Brain microvascular endothelial cell (primary cell): Measurements from ENCODE around the gene TRIM7.
A peak's percentile ranks its signal among the peaks of the same experiment; 100 is the strongest.
"Not testable (repeated sequence)": the region's sequence is repeated elsewhere in the genome, so short reads cannot be mapped to it uniquely, and the experiment has no call there.

Experiments used
- DNase-seq: peaks from one replicate; pipeline ENCODE4 v3.0.0-alpha.2; 2020
- H3K27ac ChIP-seq: fragments of 250-450 bp; sonication (Bioruptor Pico); 2 replicates; pipeline ENCODE4 v1.5.1; 2020; ENCODE audit warnings: mild to moderate bottlenecking, moderate library complexity
- H3K27me3 ChIP-seq: fragments of 250-450 bp; sonication (Bioruptor Pico); replicated peaks from 2 replicates; pipeline ENCODE4 v1.5.1; 2020; ENCODE audit warnings: mild to moderate bottlenecking
- H3K36me3 ChIP-seq: fragments of 250-450 bp; sonication (Bioruptor Pico); replicated peaks from 2 replicates; pipeline ENCODE4 v1.5.1; 2020; ENCODE audit warnings: mild to moderate bottlenecking
- H3K4me3 ChIP-seq: 2 replicates; pipeline ENCODE4 v1.5.1; 2011; ENCODE audit warnings: low read depth, mild to moderate bottlenecking, control low read depth, low read length, moderate library complexity
- in situ Hi-C: cut with HindIII; loops from 2 replicates; pipeline ENCODE4 v1.10.0; 2017; ENCODE audit warnings: low sequenced_read_pairs, low pct_ligation_motif_present
- TF ChIP-seq, protein P1 (sequence below): IDR thresholded peaks from 2 replicates; pipeline ENCODE4 v1.5.1; 2011; ENCODE audit warnings: low read depth, mild to moderate bottlenecking, moderate library complexity, low read length, control low read depth, inconsistent platforms; ENCODE audit errors: missing control alignments

TRIM7 gene

GRCh38 chr5:181211208-181211607, 6.2 kb upstream of the TRIM7 start:
- TF ChIP-seq, protein P1, sequence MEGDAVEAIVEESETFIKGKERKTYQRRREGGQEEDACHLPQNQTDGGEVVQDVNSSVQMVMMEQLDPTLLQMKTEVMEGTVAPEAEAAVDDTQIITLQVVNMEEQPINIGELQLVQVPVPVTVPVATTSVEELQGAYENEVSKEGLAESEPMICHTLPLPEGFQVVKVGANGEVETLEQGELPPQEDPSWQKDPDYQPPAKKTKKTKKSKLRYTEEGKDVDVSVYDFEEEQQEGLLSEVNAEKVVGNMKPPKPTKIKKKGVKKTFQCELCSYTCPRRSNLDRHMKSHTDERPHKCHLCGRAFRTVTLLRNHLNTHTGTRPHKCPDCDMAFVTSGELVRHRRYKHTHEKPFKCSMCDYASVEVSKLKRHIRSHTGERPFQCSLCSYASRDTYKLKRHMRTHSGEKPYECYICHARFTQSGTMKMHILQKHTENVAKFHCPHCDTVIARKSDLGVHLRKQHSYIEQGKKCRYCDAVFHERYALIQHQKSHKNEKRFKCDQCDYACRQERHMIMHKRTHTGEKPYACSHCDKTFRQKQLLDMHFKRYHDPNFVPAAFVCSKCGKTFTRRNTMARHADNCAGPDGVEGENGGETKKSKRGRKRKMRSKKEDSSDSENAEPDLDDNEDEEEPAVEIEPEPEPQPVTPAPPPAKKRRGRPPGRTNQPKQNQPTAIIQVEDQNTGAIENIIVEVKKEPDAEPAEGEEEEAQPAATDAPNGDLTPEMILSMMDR: no peak
- H3K36me3 ChIP-seq: no peaks in the 10 kb centered on the region
- no peak overlapping the region for H3K27ac ChIP-seq
- no peaks in the 10 kb centered on the region for H3K27me3 ChIP-seq
- no peak overlapping the region for H3K4me3 ChIP-seq
- DNase-seq: no peak
- in situ Hi-C loops: no loop called here

- H3K27ac ChIP-seq, H3K4me3 ChIP-seq, H3K27me3 ChIP-seq, H3K36me3 ChIP-seq, in situ Hi-C loops, DNase-seq: not testable (repeated sequence)
These were observed 5.7 kb upstream of the TRIM7 start for GRCh38 chr5:181210698-181211097.

GRCh38 chr5:181210148-181210547, 5.2 kb upstream of the TRIM7 start:
- H3K36me3 ChIP-seq, H3K27me3 ChIP-seq, DNase-seq, H3K27ac ChIP-seq, in situ Hi-C loops, H3K4me3 ChIP-seq: not testable (repeated sequence)

GRCh38 chr5:181209006-181209405, 4.0 kb upstream of the TRIM7 start:
- H3K4me3 ChIP-seq, H3K36me3 ChIP-seq, in situ Hi-C loops, H3K27ac ChIP-seq, H3K27me3 ChIP-seq, DNase-seq: not testable (repeated sequence)

GRCh38 chr5:181207960-181208253, 2.9 kb upstream of the TRIM7 start:
- Histone ChIP-seq H3K27me3 (no peaks in the 10 kb centered on the region), H3K27ac (no peak overlapping the region), H3K4me3 (no peak overlapping the region), H3K36me3 (no peaks in the 10 kb centered on the region)
- TF ChIP-seq, protein P1: no peak
- in situ Hi-C loops: no loop called here
- DNase-seq: no peak

GRCh38 chr5:181207214-181207959, 2.4 kb upstream of the TRIM7 start:
- H3K27me3 ChIP-seq: no peaks in the 10 kb centered on the region
- peak overlapping the region; percentile 68 for H3K27ac ChIP-seq
- in situ Hi-C loops: no loop called here
- peak overlapping the region; percentile 69 for H3K4me3 ChIP-seq
- peak; percentile 95 for DNase-seq
- H3K36me3 ChIP-seq: no peaks in the 10 kb centered on the region
- TF ChIP-seq, protein P1: no peak

DNA sequence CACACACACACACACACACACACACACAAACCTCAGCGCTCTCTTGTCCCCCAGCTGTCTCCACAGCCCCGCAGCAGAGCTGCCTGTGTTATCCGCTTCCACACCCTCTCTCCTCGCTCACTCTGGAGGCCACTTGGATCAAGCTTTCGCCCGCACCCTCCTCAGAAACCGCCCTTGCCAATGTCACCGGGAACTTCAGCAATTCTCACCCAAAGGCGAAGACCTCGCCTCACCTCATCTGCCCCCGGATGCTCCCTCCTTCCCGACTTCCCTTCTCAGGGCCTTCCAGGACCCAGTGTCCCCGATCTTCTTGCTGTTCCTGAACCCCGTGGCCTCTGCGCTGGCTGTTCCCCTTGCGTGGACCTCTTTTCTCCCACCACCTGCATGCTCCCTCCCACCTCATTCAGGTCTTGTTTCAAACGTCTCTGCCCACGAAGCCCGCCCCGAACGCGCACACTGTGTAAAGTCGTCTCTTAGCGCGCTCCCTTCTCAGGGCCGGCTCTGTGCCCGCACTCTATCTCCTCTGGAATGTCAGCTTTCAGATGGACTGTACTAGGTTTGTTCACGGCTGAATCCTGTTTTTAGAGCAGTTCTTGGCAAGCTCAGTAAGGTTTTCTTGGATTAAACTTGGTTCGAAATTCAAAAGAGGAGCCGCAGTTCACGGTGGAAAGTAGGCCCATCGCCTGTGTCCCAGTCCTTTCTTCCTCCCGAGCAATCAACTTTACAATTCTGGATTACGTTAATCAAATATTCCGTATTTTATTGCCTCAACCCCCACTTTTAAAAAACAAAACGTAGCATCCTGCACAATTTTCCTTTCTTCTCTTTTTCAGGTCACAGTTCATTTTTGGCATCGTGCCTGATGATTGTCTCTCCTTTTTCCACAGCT, 1.0 kb upstream of the TRIM7 start:
- in situ Hi-C loops: no loop called here
- peak overlapping the region; percentile 69 for H3K4me3 ChIP-seq
- DNase-seq: no peak
- no peaks in the 10 kb centered on the region for H3K27me3 ChIP-seq
- no peak overlapping the region for H3K27ac ChIP-seq
- no peaks in the 10 kb centered on the region for H3K36me3 ChIP-seq
- TF ChIP-seq, protein P1: no peak
